ENCODE results near the gene HLF.

- TF ChIP-seq CTCF (conservative IDR thresholded peaks at IDR 0.05; ENCODE audit: low read depth, low read length), result no peak
- TF ChIP-seq CHD1 (IDR thresholded peaks at IDR 0.05; ENCODE audit: low read depth, low read length), result no peak
- no peak for TF ChIP-seq MAZ (IDR thresholded peaks at IDR 0.05; ENCODE audit: borderline replicate concordance, low read depth, low read length)
- no peak for TF ChIP-seq POLR2A (IDR thresholded peaks at IDR 0.05; ENCODE audit: low read depth, low read length)
- TF ChIP-seq MXI1 (IDR thresholded peaks at IDR 0.05; ENCODE audit: borderline replicate concordance, low read depth, low read length), result no peak
- no peak for TF ChIP-seq RCOR1 (IDR thresholded peaks at IDR 0.05; ENCODE audit: insufficient replicate concordance, low read length)
- no peak for TF ChIP-seq CEBPB (IDR thresholded peaks at IDR 0.05; ENCODE audit: low read depth, low read length)
- no peak for TF ChIP-seq RFX5 (IDR thresholded peaks at IDR 0.05; ENCODE audit: low read depth, low read length)
- TF ChIP-seq USF2 (IDR thresholded peaks at IDR 0.05; ENCODE audit: low read depth, low read length), result no peak
Measured at GRCh38 chr17:55246583-55246982, 18.2 kb upstream of the HLF start.

Measured in IMR-90 (cell line).